ENCODE measurements around the gene SMDT1.

The SMDT1 gene

DNA sequence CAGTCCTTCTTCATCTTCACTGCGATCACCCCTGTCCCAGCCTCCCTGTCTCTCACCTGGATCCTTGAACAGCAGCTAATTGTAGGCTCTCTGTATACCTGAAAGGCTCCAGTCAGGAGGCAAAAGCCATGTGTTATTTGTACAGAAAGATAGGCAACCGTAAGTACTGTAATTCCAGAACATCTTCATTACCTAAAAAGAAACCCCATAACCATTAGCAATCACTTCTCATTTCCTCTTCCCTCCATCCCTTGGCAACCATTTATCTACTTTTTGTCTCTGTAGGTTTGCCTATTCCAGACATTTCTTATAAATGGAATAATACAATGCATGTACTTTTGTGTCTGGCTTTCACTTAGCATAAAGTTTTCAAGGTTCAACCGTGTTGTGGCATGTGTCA, 26.7 kb upstream of the SMDT1 start:
- Histone ChIP-seq H3K27ac (ENCODE audit: insufficient read depth in 1 of 2, low read depth in 1 of 2, low read length in 2 of 2, poor library complexity in 1 of 2, severe bottlenecking in 2 of 2) (no peak overlapping the region), H3K27me3 (replicated peaks in 2 of 5; ENCODE audit: control insufficient read depth in 4 of 5, insufficient read depth in 5 of 5, low read length in 4 of 5) (no peaks in the 10 kb centered on the region), H3K4me1 (ENCODE audit: control extremely low read depth in 1 of 4, control insufficient read depth in 4 of 4, insufficient read depth in 4 of 4, low read length in 3 of 4) (no peaks in the 10 kb centered on the region), H3K9me3 (ENCODE audit: control extremely low read depth in 1 of 5, control insufficient read depth in 4 of 5, insufficient read depth in 2 of 5, low read depth in 1 of 5, low read length in 4 of 5) (peaks cover 0 to 13% (median 6%) of the 10 kb centered on the region in 5 experiments), H3K36me3 (ENCODE audit: control insufficient read depth in 4 of 4, insufficient read depth in 4 of 4, low read length in 3 of 4) (no peaks in the 10 kb centered on the region), H3K4me3 (ENCODE audit: control insufficient read depth in 1 of 7, extremely low read depth in 1 of 7, insufficient read depth in 4 of 7, low read depth in 2 of 7, low read length in 6 of 7) (no peak overlapping the region)
- POLR2A ChIA-PET, result no interaction called here
- DNase-seq, result no peak
- CTCF ChIA-PET, result no interaction called here
- 92% methylated on average over 2 of the region's 3 CpGs for WGBS (ENCODE audit: insufficient coverage)

DNA sequence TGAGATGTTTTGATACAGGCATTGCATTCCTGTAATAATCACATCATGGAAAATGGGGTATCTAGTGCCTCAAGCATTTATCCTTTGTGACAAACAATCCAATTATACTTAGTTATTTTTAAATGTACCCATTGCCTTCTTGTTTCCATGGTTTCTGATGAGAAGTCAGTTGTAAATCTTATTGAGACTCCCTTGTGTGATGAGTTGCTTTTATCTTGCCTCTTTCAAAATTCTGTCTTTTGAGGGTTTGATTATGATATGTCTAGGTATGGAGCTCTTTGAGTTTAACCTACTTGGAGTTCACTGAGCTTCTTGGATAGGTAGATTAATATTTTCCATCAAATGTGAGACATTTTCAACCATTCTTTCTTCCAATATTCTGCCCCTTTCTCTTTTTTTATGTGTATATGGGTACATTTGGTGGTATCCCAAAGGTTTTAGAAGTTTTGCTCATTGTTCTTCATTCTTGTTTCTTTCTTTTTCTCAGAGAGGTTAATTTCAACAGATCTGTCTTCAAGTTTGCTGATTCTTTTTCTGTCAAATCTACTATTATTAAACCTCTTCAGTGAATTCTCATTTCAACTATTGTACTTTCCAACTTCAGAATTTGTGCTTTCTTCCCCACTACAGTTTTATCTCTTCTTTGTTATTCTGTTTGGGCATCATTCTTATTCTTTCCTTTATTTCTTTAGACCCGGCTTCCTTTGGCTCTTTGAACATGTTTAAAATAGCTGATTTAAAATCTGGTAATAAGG, 22.6 kb upstream of the SMDT1 start:
- H3K36me3 ChIP-seq (ENCODE audit: control insufficient read depth in 4 of 4, insufficient read depth in 4 of 4, low read length in 3 of 4), result peaks cover 5 to 36% (median 21%) of the 10 kb centered on the region in 4 experiments
- no peaks in the 10 kb centered on the region for H3K27me3 ChIP-seq (replicated peaks in 2 of 5; ENCODE audit: control insufficient read depth in 4 of 5, insufficient read depth in 5 of 5, low read length in 4 of 5)
- no CpG with 5 or more reads among the region's 1 CpG for WGBS (ENCODE audit: insufficient coverage)
- DNase-seq, result peak in 2 of 3 donors; percentile 13 to 26
- no peak overlapping the region for H3K4me3 ChIP-seq (ENCODE audit: control insufficient read depth in 1 of 7, extremely low read depth in 1 of 7, insufficient read depth in 4 of 7, low read depth in 2 of 7, low read length in 6 of 7)
- no peaks in the 10 kb centered on the region for H3K4me1 ChIP-seq (ENCODE audit: control extremely low read depth in 1 of 4, control insufficient read depth in 4 of 4, insufficient read depth in 4 of 4, low read length in 3 of 4)
- ChIA-PET POLR2A (interaction anchor here (0.6 kb wide), 1 partner anchor 66 kb away, joined by 3 read pairs; no protein-coding TSS in a partner anchor), CTCF (no interaction called here)
- no peak overlapping the region for H3K27ac ChIP-seq (ENCODE audit: insufficient read depth in 1 of 2, low read depth in 1 of 2, low read length in 2 of 2, poor library complexity in 1 of 2, severe bottlenecking in 2 of 2)
- peaks cover 0 to 18% (median 11%) of the 10 kb centered on the region in 5 experiments for H3K9me3 ChIP-seq (ENCODE audit: control extremely low read depth in 1 of 5, control insufficient read depth in 4 of 5, insufficient read depth in 2 of 5, low read depth in 1 of 5, low read length in 4 of 5)

DNA sequence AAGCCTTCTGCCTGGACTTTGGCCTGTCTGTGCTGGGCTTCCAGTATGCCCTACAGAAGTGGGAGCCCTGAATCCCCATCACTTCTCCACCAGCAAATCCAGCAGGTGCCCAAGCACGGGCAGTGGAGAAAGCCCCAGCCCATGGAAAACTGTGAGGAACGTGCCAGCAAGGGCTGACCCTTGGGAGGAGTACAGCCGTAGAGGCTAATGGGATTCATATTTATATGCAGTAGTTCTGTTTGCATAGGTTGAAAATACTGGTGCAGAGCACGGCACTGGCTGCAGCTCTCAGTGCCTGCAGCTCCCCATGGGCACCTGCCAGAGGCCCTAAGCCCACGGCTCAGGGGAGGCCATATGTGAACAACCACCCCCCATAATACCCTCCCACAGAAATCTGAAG, 19.0 kb upstream of the SMDT1 start:
- CTCF ChIA-PET, result no interaction called here
- H3K27me3 ChIP-seq (replicated peaks in 2 of 5; ENCODE audit: control insufficient read depth in 4 of 5, insufficient read depth in 5 of 5, low read length in 4 of 5), result no peaks in the 10 kb centered on the region
- DNase-seq, result no peak
- WGBS (ENCODE audit: insufficient coverage), result 94% methylated on average over 2 of the region's 5 CpGs
- POLR2A ChIA-PET, result interaction anchor here (0.5 kb wide), 1 partner anchor 379 kb away, joined by 3 read pairs; no protein-coding TSS in a partner anchor
- H3K36me3 ChIP-seq (ENCODE audit: control insufficient read depth in 4 of 4, insufficient read depth in 4 of 4, low read length in 3 of 4), result peaks cover 5 to 52% (median 30%) of the 10 kb centered on the region in 4 experiments
- no peak overlapping the region for H3K4me3 ChIP-seq (ENCODE audit: control insufficient read depth in 1 of 7, extremely low read depth in 1 of 7, insufficient read depth in 4 of 7, low read depth in 2 of 7, low read length in 6 of 7)
- H3K27ac ChIP-seq (ENCODE audit: insufficient read depth in 1 of 2, low read depth in 1 of 2, low read length in 2 of 2, poor library complexity in 1 of 2, severe bottlenecking in 2 of 2), result no peak overlapping the region
- no peaks in the 10 kb centered on the region for H3K4me1 ChIP-seq (ENCODE audit: control extremely low read depth in 1 of 4, control insufficient read depth in 4 of 4, insufficient read depth in 4 of 4, low read length in 3 of 4)
- H3K9me3 ChIP-seq (ENCODE audit: control extremely low read depth in 1 of 5, control insufficient read depth in 4 of 5, insufficient read depth in 2 of 5, low read depth in 1 of 5, low read length in 4 of 5), result peaks cover 0 to 18% (median 11%) of the 10 kb centered on the region in 5 experiments

DNA sequence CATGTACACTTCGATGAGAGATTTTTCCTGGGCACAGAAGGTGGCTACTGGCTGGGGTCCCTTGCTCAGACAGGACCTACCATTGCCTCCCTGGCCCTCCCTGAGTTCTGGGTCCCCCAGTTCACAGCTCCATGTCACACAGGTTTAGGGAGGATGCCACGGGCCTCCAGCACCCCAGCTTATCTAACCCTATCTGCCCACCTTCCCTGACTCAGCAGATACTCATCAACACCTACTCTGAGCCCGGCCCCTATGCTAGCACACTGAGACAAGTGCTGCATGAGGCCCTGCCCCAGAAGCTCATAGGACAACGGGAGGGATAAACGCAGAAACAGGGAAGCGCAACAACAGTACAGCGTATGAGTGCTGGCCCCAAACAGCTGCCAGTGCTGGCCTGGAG, 18.5 kb upstream of the SMDT1 start:
- CTCF ChIA-PET, result no interaction called here
- WGBS (ENCODE audit: insufficient coverage), result 94% methylated on average over 6 of the region's 7 CpGs
- POLR2A ChIA-PET, result no interaction called here

DNA sequence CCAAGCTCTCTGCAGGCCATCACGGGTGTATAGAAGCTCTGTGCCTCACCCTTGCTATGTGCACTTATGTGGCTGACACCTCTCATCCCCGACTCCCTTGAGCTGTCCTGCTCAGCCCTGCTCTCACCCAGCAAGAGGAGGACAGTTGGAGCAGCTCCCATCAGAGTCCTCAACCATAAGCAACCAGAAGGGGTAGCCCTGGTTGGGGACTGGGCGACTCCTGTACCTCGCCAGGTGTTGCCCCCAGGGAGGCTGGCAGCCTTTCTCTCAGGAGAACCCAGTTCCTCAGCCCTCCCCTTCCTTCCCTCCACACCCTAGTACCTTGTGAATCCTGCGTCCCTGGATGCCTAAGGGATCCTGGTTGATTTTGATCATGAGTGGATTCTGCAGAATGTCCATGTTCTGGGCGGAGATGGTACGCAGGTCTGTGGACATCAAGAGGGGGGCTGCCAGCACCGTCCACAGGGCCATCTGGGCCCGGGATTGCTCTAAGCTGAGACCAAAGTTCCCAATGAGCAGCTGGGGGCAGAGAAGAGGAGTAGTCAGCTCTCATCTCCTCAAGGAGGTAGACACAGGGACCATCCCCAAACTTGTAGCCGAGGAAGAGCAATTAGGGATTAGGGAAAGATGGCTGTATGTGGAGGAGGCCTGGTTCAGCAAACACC, 16.9 kb upstream of the SMDT1 start:
- H3K9me3 ChIP-seq (ENCODE audit: control extremely low read depth in 1 of 5, control insufficient read depth in 4 of 5, insufficient read depth in 2 of 5, low read depth in 1 of 5, low read length in 4 of 5), result peaks cover 0 to 6% (median 5%) of the 10 kb centered on the region in 5 experiments
- H3K27ac ChIP-seq (ENCODE audit: insufficient read depth in 1 of 2, low read depth in 1 of 2, low read length in 2 of 2, poor library complexity in 1 of 2, severe bottlenecking in 2 of 2), result no peak overlapping the region
- WGBS (ENCODE audit: insufficient coverage), result 100% methylated on average over 8 of the region's 10 CpGs
- H3K4me1 ChIP-seq (ENCODE audit: control extremely low read depth in 1 of 4, control insufficient read depth in 4 of 4, insufficient read depth in 4 of 4, low read length in 3 of 4), result no peaks in the 10 kb centered on the region
- CTCF ChIA-PET, result no interaction called here
- H3K27me3 ChIP-seq (replicated peaks in 2 of 5; ENCODE audit: control insufficient read depth in 4 of 5, insufficient read depth in 5 of 5, low read length in 4 of 5), result no peaks in the 10 kb centered on the region
- POLR2A ChIA-PET, result no interaction called here
- no peak for DNase-seq
- peaks cover 5 to 72% (median 44%) of the 10 kb centered on the region in 4 experiments for H3K36me3 ChIP-seq (ENCODE audit: control insufficient read depth in 4 of 4, insufficient read depth in 4 of 4, low read length in 3 of 4)
- no peak overlapping the region for H3K4me3 ChIP-seq (ENCODE audit: control insufficient read depth in 1 of 7, extremely low read depth in 1 of 7, insufficient read depth in 4 of 7, low read depth in 2 of 7, low read length in 6 of 7)

More for the DNA sequence above, 18.5 kb upstream of the SMDT1 start:
- Histone ChIP-seq H3K27me3 (replicated peaks in 2 of 5; ENCODE audit: control insufficient read depth in 4 of 5, insufficient read depth in 5 of 5, low read length in 4 of 5) (no peaks in the 10 kb centered on the region), H3K4me1 (ENCODE audit: control extremely low read depth in 1 of 4, control insufficient read depth in 4 of 4, insufficient read depth in 4 of 4, low read length in 3 of 4) (no peaks in the 10 kb centered on the region), H3K27ac (ENCODE audit: insufficient read depth in 1 of 2, low read depth in 1 of 2, low read length in 2 of 2, poor library complexity in 1 of 2, severe bottlenecking in 2 of 2) (no peak overlapping the region), H3K9me3 (ENCODE audit: control extremely low read depth in 1 of 5, control insufficient read depth in 4 of 5, insufficient read depth in 2 of 5, low read depth in 1 of 5, low read length in 4 of 5) (peaks cover 0 to 15% (median 11%) of the 10 kb centered on the region in 5 experiments), H3K36me3 (ENCODE audit: control insufficient read depth in 4 of 4, insufficient read depth in 4 of 4, low read length in 3 of 4) (peaks cover 5 to 56% (median 32%) of the 10 kb centered on the region in 4 experiments), H3K4me3 (ENCODE audit: control insufficient read depth in 1 of 7, extremely low read depth in 1 of 7, insufficient read depth in 4 of 7, low read depth in 2 of 7, low read length in 6 of 7) (no peak overlapping the region)
- DNase-seq, result no peak

DNA sequence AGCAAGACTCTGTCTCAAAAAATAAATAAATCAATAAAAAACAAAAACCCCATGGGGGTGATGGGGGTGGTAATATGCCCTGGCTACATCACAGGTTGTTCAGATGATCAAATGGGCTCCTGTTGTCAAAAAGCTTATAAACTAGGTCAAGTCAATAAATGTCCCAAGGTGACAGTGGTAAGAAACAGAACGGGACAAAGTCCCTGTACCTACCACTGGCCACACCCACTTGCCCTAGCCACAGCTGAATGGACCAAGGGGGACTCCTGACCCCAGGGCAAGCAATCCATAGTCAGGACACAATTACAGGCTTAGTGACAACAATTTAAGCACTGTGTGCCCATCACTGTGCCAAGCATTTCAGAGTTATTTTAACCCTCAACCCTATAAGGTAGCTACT, 14.9 kb upstream of the SMDT1 start:
- POLR2A ChIA-PET, result no interaction called here

More for the DNA sequence above, 14.9 kb upstream of the SMDT1 start:
- CTCF ChIA-PET, result interaction anchor here (1.1 kb wide), 1 partner anchor 39 kb away, joined by 4 read pairs; no protein-coding TSS in a partner anchor
- no peak for DNase-seq
- H3K4me3 ChIP-seq (ENCODE audit: control insufficient read depth in 1 of 7, extremely low read depth in 1 of 7, insufficient read depth in 4 of 7, low read depth in 2 of 7, low read length in 6 of 7), result no peak overlapping the region
- H3K27ac ChIP-seq (ENCODE audit: insufficient read depth in 1 of 2, low read depth in 1 of 2, low read length in 2 of 2, poor library complexity in 1 of 2, severe bottlenecking in 2 of 2), result no peak overlapping the region
- H3K4me1 ChIP-seq (ENCODE audit: control extremely low read depth in 1 of 4, control insufficient read depth in 4 of 4, insufficient read depth in 4 of 4, low read length in 3 of 4), result peaks cover 1 to 4% (median 2%) of the 10 kb centered on the region in 4 experiments
- H3K27me3 ChIP-seq (replicated peaks in 2 of 5; ENCODE audit: control insufficient read depth in 4 of 5, insufficient read depth in 5 of 5, low read length in 4 of 5), result no peaks in the 10 kb centered on the region
- no peaks in the 10 kb centered on the region for H3K9me3 ChIP-seq (ENCODE audit: control extremely low read depth in 1 of 5, control insufficient read depth in 4 of 5, insufficient read depth in 2 of 5, low read depth in 1 of 5, low read length in 4 of 5)
- WGBS (ENCODE audit: insufficient coverage), result 100% methylated on average over 1 of the region's 1 CpG
- peaks cover 7 to 63% (median 45%) of the 10 kb centered on the region in 4 experiments for H3K36me3 ChIP-seq (ENCODE audit: control insufficient read depth in 4 of 4, insufficient read depth in 4 of 4, low read length in 3 of 4)

All from common myeloid progenitor, CD34-positive (primary cell).